Heart right ventricle (tissue), 16 donors: ENCODE measurements around the gene ARGLU1. TPM values are rescaled to one million over a fixed set of nuclear protein-coding genes. Genes with fewer than 3 reads are reported as not detected.

ENCODE experiments used
- ATAC-seq, 8 donors: fragments of 200-7000 bp; cut with Tn5 transposase; one replicate each; pipeline ENCODE4 v1.9.1; 2020; ENCODE audit warnings: mild to moderate bottlenecking in 8 of 8, moderate library complexity in 8 of 8, moderate number of reproducible peaks in 1 of 8
- DNase-seq, 2 donors: peaks; one replicate each; pipeline ENCODE4 v3.0.0-alpha.2; 2020
- H3K27ac ChIP-seq, 10 donors: fragments of 200-600 bp; sonication (generic) in 2 of 10; one replicate each; pipeline versions ENCODE4 v1.5.0 to v1.8.0; 2020 to 2022; ENCODE audit warnings: mild to moderate bottlenecking in 3 of 10
- H3K27me3 ChIP-seq, 7 donors: fragments of 200-600 bp; one replicate each; pipeline ENCODE4 v1.8.0; 2021 to 2022; ENCODE audit warnings: mild to moderate bottlenecking in 2 of 7
- H3K36me3 ChIP-seq, 9 donors: fragments of 200-600 bp; sonication (generic) in 1 of 9; one replicate each; pipeline versions ENCODE4 v1.5.0 to v1.8.0; 2020 to 2022; ENCODE audit warnings: mild to moderate bottlenecking in 2 of 9
- H3K4me1 ChIP-seq, 9 donors: fragments of 200-600 bp; sonication (generic) in 1 of 9; one replicate each; pipeline versions ENCODE4 v1.5.0 to v1.8.0; 2020 to 2022; ENCODE audit warnings: mild to moderate bottlenecking in 4 of 9
- H3K4me3 ChIP-seq, 10 donors: fragments of 200-600 bp; sonication (generic) in 2 of 10; one replicate each; pipeline versions ENCODE4 v1.5.0 to v1.8.0; 2020 to 2022; ENCODE audit warnings: mild to moderate bottlenecking in 7 of 10, moderate library complexity in 2 of 10
- H3K9me3 ChIP-seq, 11 donors: fragments of 200-600 bp in 10 of 11; sonication (generic) in 2 of 11; one replicate each; pipeline versions ENCODE4 v1.5.0 to v1.8.0; 2013 to 2022; ENCODE audit warnings: mild to moderate bottlenecking in 2 of 11, control low read depth in 1 of 11, moderate library complexity in 1 of 11
- CTCF ChIP-seq, 9 donors: fragments of 200-600 bp; sonication (generic) in 2 of 9; IDR thresholded peaks; one replicate each; pipeline versions ENCODE4 v1.5.0 to v1.8.0; 2021 to 2022; ENCODE audit warnings: antibody characterized with exemption in 9 of 9, mild to moderate bottlenecking in 5 of 9, moderate library complexity in 1 of 9
- WGBS, 2 donors: extraction: QIAGEN DNeasy Blood & Tissue Kit; methylation state at CpG; one replicate each; pipeline ENCODE4 v1.1.7; 2013; ENCODE audit warnings: inconsistent platforms in 1 of 2; 5-methylcytosine and 5-hydroxymethylcytosine counted together
- intact Hi-C, 10 donors: fragments of 100-400 bp; cut with DNase I; formaldehyde crosslinking; loops; one replicate each; pipeline versions ENCODE4 v1.11.1 to v1.14.2; 2022
- polyA plus RNA-seq, 2 donors: library from polyadenylated mRNA; stranded (reverse); fragments of 200-250 nt; gene quantifications; one replicate each; pipeline ENCODE4 v1.2.3, GENCODE V29; 2013
- total RNA-seq, 10 donors: library from RNA; stranded (reverse); fragmentation: NEBNext Ultra II Directional in 3 of 10; extraction: Animal tissue kit (Norgen Biotek cat#: 25700) in 3 of 10; gene quantifications; one replicate each; pipeline versions ENCODE4 v1.2.1 to v1.2.4, GENCODE V29; 2021 to 2023
- donor health status: Arrhythmogenic right ventricular cardiomyopathy.
- donor health status: ischemic (EF 13 %, LVEDD 7.1; RV severe dilation, severe dysfunction).
- donor health status: healthy with polysubstance abuse.
- donor health status: DM: no; HTN: yes; CAD: no.
- donor health status: DM: no; HTN: no; CAD: no.
- donor health status: ischemic (EF 25% LVEDD 6.9; RV normal size, moderate dysfunction).
- donor health status: ischemic (EF 25% LVEDD 5.7; RV mildly dilated, moderate dysfunction).
- donor health status: healthy.
- donor health status: DM: yes; HTN: yes; CAD: no.
- donor health status: Ischemic cardiomyopathy.
- donor health status: ischemic (EF 35%, LVEDD 5.7; RV mildly dilated, moderate dysfunction).
- donor health status: nonischemic (EF 11% LVEDD 7.7; RV severe dilation, severe dysfunction).
- donor health status: DM: yes; HTN: yes; CAD: no.
- donor health status: PGD.
- donor health status: ischemic (EF 29% LVEDD 5.4; RV normal size, mild dysfunction).
- donor health status: nonischemic (EF 23%, LVEDD 6.1; RV moderate dilation, normal function).

ARGLU1 gene
- total and polyA plus RNA-seq, 12 donors, result 19.1 to 148 (median 29.6) TPM

DNA sequence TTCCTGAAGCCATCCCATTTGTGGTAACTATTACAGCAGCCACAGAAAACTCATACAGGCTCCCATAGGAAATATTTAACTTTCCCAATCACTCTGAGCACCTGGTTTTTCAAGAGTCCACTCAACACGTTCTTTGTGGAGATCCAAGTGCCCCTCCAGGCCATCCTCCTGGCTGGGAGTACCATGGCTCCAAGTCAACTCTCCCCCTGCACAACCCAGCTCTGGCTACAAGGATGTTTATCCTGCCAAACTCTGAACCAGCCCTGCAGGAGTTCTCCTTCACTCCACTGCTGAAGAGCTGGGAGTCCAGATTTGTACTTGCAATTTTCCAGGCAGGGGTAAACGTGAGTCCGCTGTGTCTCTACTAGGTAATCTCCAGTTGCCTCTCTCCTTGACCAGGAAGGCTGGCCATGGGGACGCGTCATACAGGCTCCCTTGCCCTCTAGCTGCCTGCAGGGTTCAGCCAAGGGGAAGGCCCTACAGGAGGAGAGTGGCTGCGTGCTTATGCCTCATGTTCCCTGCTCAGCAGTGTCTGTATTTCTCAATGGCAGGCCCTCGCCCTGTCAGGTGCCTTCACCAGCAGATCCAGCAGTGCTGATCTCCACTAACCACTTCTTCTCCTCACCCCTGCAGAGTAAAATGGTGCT is 29.9 kb upstream of the ARGLU1 start:
- Histone ChIP-seq H3K27ac (peak overlapping the region in 1 of 10 donors; percentile 46), H3K36me3 (no peaks in the 10 kb centered on the region), H3K4me3 (no peak overlapping the region), H3K27me3 (no peaks in the 10 kb centered on the region), H3K9me3 (no peaks in the 10 kb centered on the region), H3K4me1 (peaks cover 3 to 31% (median 16%) of the 10 kb centered on the region in 9 donors)
- 85 to 87% methylated on average over 7 of the region's 7 CpGs for WGBS, 2 donors
- DNase-seq, result no peak
- no peak for ATAC-seq
- intact Hi-C loops, result no loop called here
- no peak for TF ChIP-seq CTCF (IDR thresholded peaks at IDR 0.05)

DNA sequence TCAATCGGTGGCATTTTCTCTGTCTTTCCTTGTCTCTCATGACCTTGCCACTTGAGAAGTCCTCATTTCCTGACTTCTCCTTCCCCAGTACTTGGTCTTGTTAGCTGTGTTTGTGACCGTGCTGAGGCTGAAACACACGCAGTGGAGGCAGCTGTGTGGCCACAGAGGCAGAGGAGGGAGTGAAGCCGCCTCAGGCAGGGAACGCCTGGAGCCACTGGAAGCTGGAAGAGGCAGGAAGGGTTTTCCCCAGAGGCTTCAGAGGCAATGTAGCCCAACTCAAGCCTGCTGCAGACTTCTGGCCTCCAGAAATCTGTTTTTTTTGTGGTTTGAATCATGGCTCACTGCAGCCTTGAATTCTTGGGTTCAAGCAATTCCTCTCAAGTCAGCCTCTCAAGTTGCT is 29.2 kb upstream of the ARGLU1 start:
- peak; percentile 66 to 72 for DNase-seq
- peak overlapping the region in 5 of 10 donors; percentile 14 to 65 (median 46) for H3K27ac ChIP-seq
- H3K4me3 ChIP-seq, result no peak overlapping the region
- intact Hi-C loops, result no loop called here
- H3K36me3 ChIP-seq, result no peaks in the 10 kb centered on the region
- H3K27me3 ChIP-seq, result no peaks in the 10 kb centered on the region
- H3K9me3 ChIP-seq, result no peaks in the 10 kb centered on the region
- TF ChIP-seq CTCF (IDR thresholded peaks at IDR 0.05), result no peak
- ATAC-seq, result peak; percentile 81 to 92 (median 89)
- 44 to 45% methylated on average over 5 of the region's 5 CpGs for WGBS, 2 donors
- peaks cover 3 to 31% (median 16%) of the 10 kb centered on the region in 9 donors for H3K4me1 ChIP-seq

- no peaks in the 10 kb centered on the region for H3K9me3 ChIP-seq
- H3K36me3 ChIP-seq, result no peaks in the 10 kb centered on the region
- intact Hi-C loops, result no loop called here
- peak in 2 of 9 donors; percentile 11 to 25 for TF ChIP-seq CTCF (IDR thresholded peaks at IDR 0.05)
- 69 to 73% methylated on average over 10 of the region's 10 CpGs for WGBS, 2 donors
- no peak overlapping the region for H3K4me3 ChIP-seq
- peaks cover 3 to 31% (median 16%) of the 10 kb centered on the region in 9 donors for H3K4me1 ChIP-seq
- DNase-seq (no peak), ATAC-seq (peak in 5 of 8 donors; percentile 36 to 62 (median 39))
- H3K27me3 ChIP-seq, result no peaks in the 10 kb centered on the region
- peak overlapping the region in 5 of 10 donors; percentile 14 to 65 (median 46) for H3K27ac ChIP-seq
Observed at GRCh38 chr13:106596275-106596937, 28.5 kb upstream of the ARGLU1 start.

DNA sequence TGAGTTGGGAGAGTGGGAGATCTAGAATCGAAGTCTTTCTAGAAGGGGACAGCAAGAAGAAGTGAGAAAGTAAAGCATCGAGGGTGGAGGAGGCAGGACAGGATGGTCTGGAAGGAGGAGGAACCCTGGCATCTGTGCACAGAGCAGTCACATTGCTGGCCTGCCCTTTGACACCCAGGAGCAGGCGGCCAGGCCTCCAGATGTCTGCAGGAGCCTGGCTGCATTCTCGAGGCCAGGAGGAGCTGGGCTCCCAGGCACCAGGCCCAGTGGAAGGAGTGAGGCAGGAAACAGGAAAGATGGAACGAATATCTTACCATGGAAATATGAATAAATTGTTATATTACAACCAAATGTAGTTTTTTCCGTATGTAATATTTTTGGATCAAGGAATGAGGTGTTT is 27.7 kb upstream of the ARGLU1 start:
- DNase-seq (peak; percentile 14 to 45), ATAC-seq (peak in 7 of 8 donors; percentile 42 to 64 (median 55))
- H3K4me3 ChIP-seq, result no peak overlapping the region
- intact Hi-C loops, result no loop called here
- H3K9me3 ChIP-seq, result no peaks in the 10 kb centered on the region
- H3K4me1 ChIP-seq, result peaks cover 1 to 28% (median 14%) of the 10 kb centered on the region in 9 donors
- TF ChIP-seq CTCF (IDR thresholded peaks at IDR 0.05), result no peak
- no peak overlapping the region for H3K27ac ChIP-seq
- H3K27me3 ChIP-seq, result no peaks in the 10 kb centered on the region
- 64 to 65% methylated on average over 6 of the region's 6 CpGs for WGBS, 2 donors
- no peaks in the 10 kb centered on the region for H3K36me3 ChIP-seq
